BE2C (cell line): Measurements from ENCODE around the gene RASD1.

Experiments
- DNase-seq: peaks from one replicate; pipeline ENCODE4 v3.0.0-alpha.2; 2020
- H3K27me3 ChIP-seq: fragments of 250-450 bp; sonication (Bioruptor Pico); 2 replicates; pipeline ENCODE4 v1.5.1; 2020; ENCODE audit warnings: mild to moderate bottlenecking
- H3K36me3 ChIP-seq: fragments of 250-450 bp; sonication (Bioruptor Pico); 2 replicates; pipeline ENCODE4 v1.5.1; 2020; ENCODE audit warnings: mild to moderate bottlenecking
- H3K4me1 ChIP-seq: fragments of 250-450 bp; sonication (Bioruptor Pico); 2 replicates; pipeline ENCODE4 v1.5.1; 2020
- H3K4me3 ChIP-seq: 2 replicates; pipeline ENCODE4 v1.5.1; 2011; ENCODE audit warnings: low read depth, low read length
- H3K9me3 ChIP-seq: fragments of 250-450 bp; sonication (Bioruptor Pico); 2 replicates; pipeline ENCODE4 v1.5.1; 2020
- CTCF ChIP-seq: IDR thresholded peaks from 2 replicates; pipeline ENCODE4 v1.5.1; 2012; ENCODE audit warnings: mild to moderate bottlenecking, low read depth, low read length

The RASD1 gene

GRCh38 chr17:17512866-17513265 lies 16.7 kb upstream of the RASD1 start:
- no peaks in the 10 kb centered on the region; the same call in 1 of the 2 replicates for H3K4me1 ChIP-seq
- no peaks in the 10 kb centered on the region for H3K27me3 ChIP-seq
- DNase-seq, result no peak
- H3K36me3 ChIP-seq, result no peaks in the 10 kb centered on the region
- no peak overlapping the region for H3K4me3 ChIP-seq
- TF ChIP-seq CTCF, result no peak
- H3K9me3 ChIP-seq, result no peaks in the 10 kb centered on the region

GRCh38 chr17:17511881-17512858 lies 16.0 kb upstream of the RASD1 start:
- H3K36me3 ChIP-seq, result no peaks in the 10 kb centered on the region
- no peaks in the 10 kb centered on the region for H3K9me3 ChIP-seq
- no peak for DNase-seq
- H3K27me3 ChIP-seq, result no peaks in the 10 kb centered on the region
- H3K4me1 ChIP-seq, result no peaks in the 10 kb centered on the region; the same call in 1 of the 2 replicates
- H3K4me3 ChIP-seq, result no peak overlapping the region
- no peak for TF ChIP-seq CTCF

GRCh38 chr17:17511293-17511741 lies 15.1 kb upstream of the RASD1 start:
- Histone ChIP-seq H3K27me3 (no peaks in the 10 kb centered on the region), H3K4me3 (no peak overlapping the region), H3K36me3 (no peaks in the 10 kb centered on the region), H3K4me1 (no peaks in the 10 kb centered on the region; the same call in 1 of the 2 replicates), H3K9me3 (no peaks in the 10 kb centered on the region)
- no peak for TF ChIP-seq CTCF
- no peak for DNase-seq

DNA sequence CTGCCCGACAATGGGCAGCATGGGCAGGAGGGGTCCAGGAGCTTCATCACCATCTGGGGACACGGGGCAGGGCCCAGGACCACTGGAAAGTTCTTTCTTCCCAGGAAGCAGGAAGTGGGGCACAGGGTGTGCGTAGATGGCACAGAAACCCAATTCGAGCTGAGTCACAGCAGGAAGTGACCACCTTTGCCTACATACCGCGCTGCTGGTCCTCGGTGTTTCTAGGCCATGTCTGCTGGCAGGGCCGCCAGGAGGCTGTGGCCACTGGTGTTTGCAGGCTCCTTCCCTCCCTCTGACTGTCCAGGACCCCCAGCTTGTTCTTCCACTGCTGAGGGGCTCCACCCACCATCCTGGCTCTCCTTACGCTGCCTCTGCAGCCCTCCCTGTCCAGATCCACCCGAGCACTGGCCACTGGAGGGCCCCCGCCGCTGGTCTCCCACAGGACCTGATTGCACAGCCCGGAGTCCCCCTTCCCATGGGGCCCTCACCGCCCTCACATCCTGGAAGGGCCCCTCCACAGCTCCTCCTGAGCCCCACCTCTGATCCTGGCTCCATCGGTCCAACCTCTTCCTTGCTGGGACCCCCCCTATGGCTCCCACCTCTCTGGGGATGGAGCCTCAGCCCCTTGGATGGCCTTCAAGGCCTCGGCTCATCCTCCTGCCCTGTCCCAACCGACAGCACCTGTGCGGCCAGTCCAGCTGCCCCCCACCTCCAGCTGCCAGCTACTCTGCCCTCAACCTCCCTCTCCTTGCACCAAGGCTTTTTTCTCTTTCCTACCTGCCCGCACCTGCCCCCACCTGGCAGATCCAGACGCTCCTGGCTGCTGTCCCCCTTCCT lies 14.5 kb upstream of the RASD1 start:
- no peaks in the 10 kb centered on the region for H3K9me3 ChIP-seq
- no peak overlapping the region for H3K4me3 ChIP-seq
- no peak for DNase-seq
- no peaks in the 10 kb centered on the region; the same call in 1 of the 2 replicates for H3K4me1 ChIP-seq
- no peak for TF ChIP-seq CTCF
- H3K36me3 ChIP-seq, result no peaks in the 10 kb centered on the region
- H3K27me3 ChIP-seq, result no peaks in the 10 kb centered on the region

DNA sequence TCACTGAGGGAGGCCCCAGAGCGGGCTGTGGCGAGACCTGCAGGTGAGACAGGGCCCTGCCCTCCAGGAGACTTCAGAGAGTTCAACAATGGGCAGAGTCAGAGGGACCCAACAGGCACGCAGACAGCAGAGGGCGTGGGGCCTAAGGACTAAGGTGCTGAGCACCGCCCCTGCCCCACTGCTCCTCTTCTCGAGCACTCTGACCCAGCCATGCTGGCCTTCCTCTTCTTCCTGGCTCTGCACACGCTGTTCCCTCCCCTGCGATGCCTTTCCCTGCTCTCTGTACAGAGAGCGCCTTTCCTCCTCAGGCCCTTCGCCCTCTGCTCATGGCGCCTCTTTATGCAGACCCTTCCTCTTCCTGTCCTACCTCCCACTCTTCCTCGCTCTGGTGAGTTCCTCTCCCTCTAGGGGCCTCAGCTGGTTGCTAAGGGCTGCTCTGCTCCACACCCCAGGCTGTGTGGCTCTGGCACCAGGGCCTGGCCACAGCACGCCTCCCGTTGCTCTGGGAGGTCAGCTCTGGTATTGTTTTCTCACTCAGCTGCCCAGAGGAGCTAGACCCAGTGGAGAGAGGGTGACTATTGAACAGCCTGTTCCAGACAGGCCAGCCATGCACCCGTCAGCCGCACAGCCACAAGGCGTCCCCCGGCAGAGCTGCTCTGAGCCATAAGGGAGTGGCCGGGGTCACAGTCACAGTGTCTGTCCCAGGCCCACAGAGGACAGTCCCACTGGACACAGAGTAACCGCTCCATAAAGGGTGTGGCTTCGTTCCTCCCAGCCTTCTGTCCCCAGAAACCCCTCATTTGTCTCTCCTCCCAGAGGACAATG lies 13.6 kb upstream of the RASD1 start:
- no peaks in the 10 kb centered on the region for H3K9me3 ChIP-seq
- H3K36me3 ChIP-seq, result no peaks in the 10 kb centered on the region
- no peak for DNase-seq
- TF ChIP-seq CTCF, result no peak
- no peaks in the 10 kb centered on the region for H3K4me1 ChIP-seq
- H3K4me3 ChIP-seq, result no peak overlapping the region
- no peaks in the 10 kb centered on the region for H3K27me3 ChIP-seq
